Activated CD8-positive, alpha-beta memory T cell treated with anti-CD3 and anti-CD28 coated beads, Interleukin-2, amount 50 U/mL, for 4 hours (primary cell): Measurements from ENCODE around the gene S100A8.

Experiments
- DNase-seq: peaks from one replicate; pipeline ENCODE4 v3.0.0-alpha.2; 2020

S100A8 gene

GRCh38 chr1:153345187-153346076 is 45.4 kb downstream of the S100A8 start:
- no peak for DNase-seq

GRCh38 chr1:153344718-153345025 is 46.2 kb downstream of the S100A8 start:
- DNase-seq, result no peak

GRCh38 chr1:153343811-153344717 is 46.8 kb downstream of the S100A8 start:
- no peak for DNase-seq

GRCh38 chr1:153343040-153343681 is 47.7 kb downstream of the S100A8 start:
- no peak for DNase-seq

- no peak for DNase-seq
These were observed 48.7 kb downstream of the S100A8 start for GRCh38 chr1:153342178-153342577.

GRCh38 chr1:153341431-153341934 is 49.4 kb downstream of the S100A8 start:
- no peak for DNase-seq

GRCh38 chr1:153340356-153340755 is 50.5 kb downstream of the S100A8 start:
- no peak for DNase-seq
